WTC11 (cell line): ENCODE data around the gene TTC21A. TPM values are rescaled to one million over a fixed set of nuclear protein-coding genes. Genes with fewer than 3 reads are reported as not detected.

Experiments used
- ATAC-seq: fragments of 200-7000 bp; cut with Tn5 transposase; 2 replicates; pipeline ENCODE4 v1.10.0; 2021; ENCODE audit warnings: mild to moderate bottlenecking, moderate library complexity
- CTCF ChIA-PET: fragments of 300-600 bp; sonication (Branson Sonifier 250); formaldehyde crosslinking; loops from one replicate; lab custom pipeline; 2021; ENCODE audit warnings: antibody characterized with exemption; lab: Charles Lee
- POLR2A ChIA-PET: fragments of 350-600 bp; sonication (Branson Sonifier 250); formaldehyde crosslinking; loops from one replicate; lab custom pipeline; 2021; ENCODE audit warnings: antibody characterized with exemption; lab: Charles Lee
- DNase-seq: peaks from one replicate; pipeline ENCODE4 v3.0.0; 2021; ENCODE audit warnings: low spot score
- H3K27ac Mint-ChIP-seq: 2 replicates; pipeline ENCODE4 v1.8.0; 2021; ENCODE audit warnings: mixed read lengths
- H3K27me3 Mint-ChIP-seq: 2 replicates; pipeline ENCODE4 v1.8.0; 2021; ENCODE audit warnings: low read depth, mild to moderate bottlenecking, moderate library complexity, mixed read lengths
- H3K36me3 Mint-ChIP-seq: 2 replicates; pipeline ENCODE4 v1.8.0; 2021; ENCODE audit warnings: mixed read lengths
- H3K4me1 Mint-ChIP-seq: 2 replicates; pipeline ENCODE4 v1.8.0; 2022; ENCODE audit warnings: mixed read lengths
- H3K4me3 Mint-ChIP-seq: 2 replicates; pipeline ENCODE4 v1.8.0; 2021; ENCODE audit warnings: mild to moderate bottlenecking, moderate library complexity, mixed read lengths
- H3K9me3 Mint-ChIP-seq: 2 replicates; pipeline ENCODE4 v1.8.0; 2021; ENCODE audit warnings: mixed read lengths
- ELF4 ChIP-seq: sonication (generic); formaldehyde crosslinking; IDR thresholded peaks from 2 replicates; pipeline ENCODE4 v1.8.1; 2022; ENCODE audit warnings: low read depth, mild to moderate bottlenecking, moderate library complexity, missing genetic modification reagents
- EMX1 ChIP-seq: fragments of 250-450 bp; sonication (Bioruptor Pico); IDR thresholded peaks from 2 replicates; pipeline ENCODE4 v1.8.0; 2021; ENCODE audit warnings: mild to moderate bottlenecking
- FOXJ3 ChIP-seq: sonication (generic); formaldehyde crosslinking; IDR thresholded peaks from 2 replicates; pipeline ENCODE4 v1.9.0; 2021; ENCODE audit warnings: missing genetic modification reagents, mild to moderate bottlenecking, borderline replicate concordance
- FOXP1 ChIP-seq: sonication (generic); formaldehyde crosslinking; IDR thresholded peaks from 2 replicates; pipeline ENCODE4 v1.8.0; 2022; ENCODE audit warnings: missing genetic modification reagents, mild to moderate bottlenecking, moderate library complexity, borderline replicate concordance
- MYBL2 ChIP-seq: sonication (generic); formaldehyde crosslinking; IDR thresholded peaks from 2 replicates; pipeline ENCODE4 v1.8.1; 2023; ENCODE audit warnings: mild to moderate bottlenecking, moderate library complexity, missing genetic modification reagents
- NFATC4 ChIP-seq: fragments of 250-450 bp; sonication (Bioruptor Pico); IDR thresholded peaks from 2 replicates; pipeline ENCODE4 v1.9.0; 2021; ENCODE audit warnings: mild to moderate bottlenecking
- SMAD3 ChIP-seq: sonication (generic); formaldehyde crosslinking; IDR thresholded peaks from 2 replicates; pipeline ENCODE4 v1.8.0; 2022; ENCODE audit warnings: missing genetic modification reagents, mild to moderate bottlenecking, borderline replicate concordance
- SMAD4 ChIP-seq: sonication (generic); formaldehyde crosslinking; IDR thresholded peaks from 2 replicates; pipeline ENCODE4 v1.8.0; 2022; ENCODE audit warnings: mild to moderate bottlenecking, missing genetic modification reagents
- SOX15 ChIP-seq: fragments of 250-450 bp; sonication (Bioruptor Pico); IDR thresholded peaks from 2 replicates; pipeline ENCODE4 v1.9.0; 2021; ENCODE audit warnings: mild to moderate bottlenecking
- TEAD1 ChIP-seq: sonication (generic); formaldehyde crosslinking; IDR thresholded peaks from 2 replicates; pipeline ENCODE4 v1.8.0; 2022; ENCODE audit warnings: mild to moderate bottlenecking, missing genetic modification reagents
- ZNF263 ChIP-seq: sonication (generic); formaldehyde crosslinking; IDR thresholded peaks from 2 replicates; pipeline ENCODE4 v1.8.1; 2022; ENCODE audit warnings: low read depth, mild to moderate bottlenecking, moderate library complexity, missing genetic modification reagents
- total RNA-seq: library from RNA; stranded (reverse); gene quantifications from 3 replicates; pipeline ENCODE4 v1.2.3, GENCODE V29; 2021
- TF ChIP-seq, protein P1 (sequence below): fragments of 250-450 bp; sonication (Bioruptor Pico); conservative IDR thresholded peaks from 2 replicates; pipeline ENCODE4 v1.9.0; 2021; ENCODE audit warnings: mild to moderate bottlenecking
- TF ChIP-seq, protein P2 (sequence below): fragments of 250-450 bp; sonication (Bioruptor Pico); IDR thresholded peaks from 2 replicates; pipeline ENCODE4 v2.1.2; 2022; ENCODE audit warnings: mild to moderate bottlenecking, moderate library complexity
- TF ChIP-seq, protein P3 (sequence below): sonication (generic); formaldehyde crosslinking; IDR thresholded peaks from 2 replicates; pipeline ENCODE4 v1.8.0; 2022; ENCODE audit warnings: mild to moderate bottlenecking, missing genetic modification reagents
- TF ChIP-seq, protein P4 (sequence below): sonication (generic); formaldehyde crosslinking; IDR thresholded peaks from 2 replicates; pipeline ENCODE4 v1.8.1; 2022; ENCODE audit warnings: missing genetic modification reagents, borderline replicate concordance
- TF ChIP-seq, protein P5 (sequence below): sonication (generic); formaldehyde crosslinking; IDR thresholded peaks from 2 replicates; pipeline ENCODE4 v1.8.0; 2022; ENCODE audit warnings: missing genetic modification reagents
- TF ChIP-seq, protein P6 (sequence below): sonication (generic); formaldehyde crosslinking; IDR thresholded peaks from 2 replicates; pipeline ENCODE4 v1.8.1; 2023; ENCODE audit warnings: mild to moderate bottlenecking, missing genetic modification reagents, moderate library complexity
- TF ChIP-seq, protein P7 (sequence below): sonication (generic); formaldehyde crosslinking; IDR thresholded peaks from 2 replicates; pipeline ENCODE4 v1.8.1; 2022; ENCODE audit warnings: mild to moderate bottlenecking, missing genetic modification reagents, moderate library complexity, borderline replicate concordance

Gene TTC21A
- total RNA-seq, 1 experiment from 2014 or later = 3.8 TPM

DNA sequence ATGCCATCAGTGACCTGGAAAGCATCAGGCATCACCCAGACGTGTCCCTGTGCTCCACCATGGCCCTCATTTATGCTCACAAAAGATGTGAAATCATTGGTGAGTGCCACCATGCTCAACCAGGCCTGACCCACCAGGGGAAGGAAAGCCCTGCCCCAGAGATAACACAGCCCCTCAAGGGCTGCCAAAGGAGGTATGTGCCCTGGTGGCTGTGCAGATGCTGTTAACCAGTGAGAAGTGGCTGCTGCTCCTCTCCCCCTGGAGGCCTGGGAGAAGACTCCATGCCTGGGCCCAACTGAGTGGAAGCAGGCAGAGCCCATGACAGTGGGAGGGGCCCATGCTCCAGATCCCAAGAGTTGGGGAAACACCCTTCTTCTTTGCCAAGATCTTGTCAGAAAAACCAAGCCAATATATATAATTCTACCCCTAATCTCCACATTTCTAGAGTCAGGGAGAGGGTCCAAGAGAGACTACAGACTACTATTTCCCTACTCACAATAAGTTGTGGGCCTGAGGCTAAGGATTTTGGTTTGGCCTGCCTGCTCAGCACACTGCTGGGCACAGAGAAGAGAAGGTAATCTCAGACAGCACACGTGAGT, 2.7 kb downstream of the TTC21A start:
- H3K27ac Mint-ChIP-seq = no peak overlapping the region
- ChIA-PET POLR2A (no interaction called here), CTCF (interaction anchor here (1.0 to 3.0 kb wide), 2 partner anchors 9 to 178 kb away, joined by 3 to 44 read pairs; no protein-coding TSS in a partner anchor)
- no peak overlapping the region for H3K4me3 Mint-ChIP-seq
- no peaks in the 10 kb centered on the region for H3K36me3 Mint-ChIP-seq
- ATAC-seq (peak; percentile 10), DNase-seq (no peak)
- H3K27me3 Mint-ChIP-seq = peaks cover 16% of the 10 kb centered on the region
- peaks cover 22% of the 10 kb centered on the region for H3K4me1 Mint-ChIP-seq
- no peaks in the 10 kb centered on the region for H3K9me3 Mint-ChIP-seq
- TF ChIP-seq FOXJ3 (CRISPR knock-in tag) (no peak), MYBL2 (CRISPR knock-in tag) (no peak), EMX1 (no peak), ELF4 (CRISPR knock-in tag) (no peak), ZNF263 (CRISPR knock-in tag) (no peak), SMAD4 (CRISPR knock-in tag) (no peak), FOXP1 (no peak), NFATC4 (CRISPR knock-in tag) (no peak), TEAD1 (no peak), SMAD3 (CRISPR knock-in tag) (no peak), SOX15 (CRISPR knock-in tag) (no peak)
- TF ChIP-seq, protein P1, sequence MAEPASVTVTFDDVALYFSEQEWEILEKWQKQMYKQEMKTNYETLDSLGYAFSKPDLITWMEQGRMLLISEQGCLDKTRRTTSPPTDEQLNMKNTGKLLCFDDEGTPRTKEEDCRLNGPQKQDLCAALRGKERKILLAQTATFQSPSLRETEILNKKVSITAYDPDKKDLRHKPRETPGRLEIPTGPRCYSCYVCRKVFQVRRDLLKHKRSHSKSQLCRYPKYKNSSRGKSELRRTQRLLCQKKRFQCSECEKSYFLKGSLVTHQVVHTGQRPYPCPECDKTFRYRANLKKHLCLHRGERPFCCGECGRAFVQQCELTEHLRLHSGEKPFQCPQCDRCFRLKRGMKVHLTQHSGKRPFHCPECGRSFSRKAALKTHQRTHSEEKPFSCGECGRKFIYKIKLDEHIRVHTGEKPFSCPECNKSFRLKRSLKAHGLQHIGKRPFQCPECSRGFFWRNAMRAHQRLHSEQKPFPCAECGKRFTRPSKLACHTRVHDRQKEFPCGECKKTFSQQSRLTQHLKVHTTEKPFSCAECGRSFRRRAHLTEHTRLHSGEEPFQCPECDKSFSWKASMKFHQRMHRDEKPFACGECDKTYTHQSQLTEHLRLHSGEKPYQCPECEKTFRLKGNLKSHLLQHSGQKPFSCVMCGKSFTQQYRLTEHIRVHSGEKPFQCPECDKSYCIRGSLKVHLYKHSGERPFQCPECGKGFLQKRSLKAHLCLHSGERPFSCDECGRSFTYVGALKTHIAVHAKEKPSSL (CRISPR knock-in tag) = no peak
- TF ChIP-seq, protein P2, sequence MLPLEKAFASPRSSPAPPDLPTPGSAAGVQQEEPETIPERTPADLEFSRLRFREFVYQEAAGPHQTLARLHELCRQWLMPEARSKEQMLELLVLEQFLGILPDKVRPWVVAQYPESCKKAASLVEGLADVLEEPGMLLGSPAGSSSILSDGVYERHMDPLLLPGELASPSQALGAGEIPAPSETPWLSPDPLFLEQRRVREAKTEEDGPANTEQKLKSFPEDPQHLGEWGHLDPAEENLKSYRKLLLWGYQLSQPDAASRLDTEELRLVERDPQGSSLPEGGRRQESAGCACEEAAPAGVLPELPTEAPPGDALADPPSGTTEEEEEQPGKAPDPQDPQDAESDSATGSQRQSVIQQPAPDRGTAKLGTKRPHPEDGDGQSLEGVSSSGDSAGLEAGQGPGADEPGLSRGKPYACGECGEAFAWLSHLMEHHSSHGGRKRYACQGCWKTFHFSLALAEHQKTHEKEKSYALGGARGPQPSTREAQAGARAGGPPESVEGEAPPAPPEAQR (CRISPR knock-in tag) = no peak
- TF ChIP-seq, protein P3, sequence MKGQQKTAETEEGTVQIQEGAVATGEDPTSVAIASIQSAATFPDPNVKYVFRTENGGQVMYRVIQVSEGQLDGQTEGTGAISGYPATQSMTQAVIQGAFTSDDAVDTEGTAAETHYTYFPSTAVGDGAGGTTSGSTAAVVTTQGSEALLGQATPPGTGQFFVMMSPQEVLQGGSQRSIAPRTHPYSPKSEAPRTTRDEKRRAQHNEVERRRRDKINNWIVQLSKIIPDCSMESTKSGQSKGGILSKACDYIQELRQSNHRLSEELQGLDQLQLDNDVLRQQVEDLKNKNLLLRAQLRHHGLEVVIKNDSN (CRISPR knock-in tag) = no peak
- TF ChIP-seq, protein P4, sequence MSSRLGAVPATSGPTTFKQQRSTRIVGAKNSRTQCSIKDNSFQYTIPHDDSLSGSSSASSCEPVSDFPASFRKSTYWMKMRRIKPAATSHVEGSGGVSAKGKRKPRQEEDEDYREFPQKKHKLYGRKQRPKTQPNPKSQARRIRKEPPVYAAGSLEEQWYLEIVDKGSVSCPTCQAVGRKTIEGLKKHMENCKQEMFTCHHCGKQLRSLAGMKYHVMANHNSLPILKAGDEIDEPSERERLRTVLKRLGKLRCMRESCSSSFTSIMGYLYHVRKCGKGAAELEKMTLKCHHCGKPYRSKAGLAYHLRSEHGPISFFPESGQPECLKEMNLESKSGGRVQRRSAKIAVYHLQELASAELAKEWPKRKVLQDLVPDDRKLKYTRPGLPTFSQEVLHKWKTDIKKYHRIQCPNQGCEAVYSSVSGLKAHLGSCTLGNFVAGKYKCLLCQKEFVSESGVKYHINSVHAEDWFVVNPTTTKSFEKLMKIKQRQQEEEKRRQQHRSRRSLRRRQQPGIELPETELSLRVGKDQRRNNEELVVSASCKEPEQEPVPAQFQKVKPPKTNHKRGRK = no peak
- TF ChIP-seq, protein P5, sequence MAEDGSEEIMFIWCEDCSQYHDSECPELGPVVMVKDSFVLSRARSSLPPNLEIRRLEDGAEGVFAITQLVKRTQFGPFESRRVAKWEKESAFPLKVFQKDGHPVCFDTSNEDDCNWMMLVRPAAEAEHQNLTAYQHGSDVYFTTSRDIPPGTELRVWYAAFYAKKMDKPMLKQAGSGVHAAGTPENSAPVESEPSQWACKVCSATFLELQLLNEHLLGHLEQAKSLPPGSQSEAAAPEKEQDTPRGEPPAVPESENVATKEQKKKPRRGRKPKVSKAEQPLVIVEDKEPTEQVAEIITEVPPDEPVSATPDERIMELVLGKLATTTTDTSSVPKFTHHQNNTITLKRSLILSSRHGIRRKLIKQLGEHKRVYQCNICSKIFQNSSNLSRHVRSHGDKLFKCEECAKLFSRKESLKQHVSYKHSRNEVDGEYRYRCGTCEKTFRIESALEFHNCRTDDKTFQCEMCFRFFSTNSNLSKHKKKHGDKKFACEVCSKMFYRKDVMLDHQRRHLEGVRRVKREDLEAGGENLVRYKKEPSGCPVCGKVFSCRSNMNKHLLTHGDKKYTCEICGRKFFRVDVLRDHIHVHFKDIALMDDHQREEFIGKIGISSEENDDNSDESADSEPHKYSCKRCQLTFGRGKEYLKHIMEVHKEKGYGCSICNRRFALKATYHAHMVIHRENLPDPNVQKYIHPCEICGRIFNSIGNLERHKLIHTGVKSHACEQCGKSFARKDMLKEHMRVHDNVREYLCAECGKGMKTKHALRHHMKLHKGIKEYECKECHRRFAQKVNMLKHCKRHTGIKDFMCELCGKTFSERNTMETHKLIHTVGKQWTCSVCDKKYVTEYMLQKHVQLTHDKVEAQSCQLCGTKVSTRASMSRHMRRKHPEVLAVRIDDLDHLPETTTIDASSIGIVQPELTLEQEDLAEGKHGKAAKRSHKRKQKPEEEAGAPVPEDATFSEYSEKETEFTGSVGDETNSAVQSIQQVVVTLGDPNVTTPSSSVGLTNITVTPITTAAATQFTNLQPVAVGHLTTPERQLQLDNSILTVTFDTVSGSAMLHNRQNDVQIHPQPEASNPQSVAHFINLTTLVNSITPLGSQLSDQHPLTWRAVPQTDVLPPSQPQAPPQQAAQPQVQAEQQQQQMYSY (CRISPR knock-in tag) = no peak
- TF ChIP-seq, protein P6, sequence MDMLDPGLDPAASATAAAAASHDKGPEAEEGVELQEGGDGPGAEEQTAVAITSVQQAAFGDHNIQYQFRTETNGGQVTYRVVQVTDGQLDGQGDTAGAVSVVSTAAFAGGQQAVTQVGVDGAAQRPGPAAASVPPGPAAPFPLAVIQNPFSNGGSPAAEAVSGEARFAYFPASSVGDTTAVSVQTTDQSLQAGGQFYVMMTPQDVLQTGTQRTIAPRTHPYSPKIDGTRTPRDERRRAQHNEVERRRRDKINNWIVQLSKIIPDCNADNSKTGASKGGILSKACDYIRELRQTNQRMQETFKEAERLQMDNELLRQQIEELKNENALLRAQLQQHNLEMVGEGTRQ = no peak
- TF ChIP-seq, protein P7, sequence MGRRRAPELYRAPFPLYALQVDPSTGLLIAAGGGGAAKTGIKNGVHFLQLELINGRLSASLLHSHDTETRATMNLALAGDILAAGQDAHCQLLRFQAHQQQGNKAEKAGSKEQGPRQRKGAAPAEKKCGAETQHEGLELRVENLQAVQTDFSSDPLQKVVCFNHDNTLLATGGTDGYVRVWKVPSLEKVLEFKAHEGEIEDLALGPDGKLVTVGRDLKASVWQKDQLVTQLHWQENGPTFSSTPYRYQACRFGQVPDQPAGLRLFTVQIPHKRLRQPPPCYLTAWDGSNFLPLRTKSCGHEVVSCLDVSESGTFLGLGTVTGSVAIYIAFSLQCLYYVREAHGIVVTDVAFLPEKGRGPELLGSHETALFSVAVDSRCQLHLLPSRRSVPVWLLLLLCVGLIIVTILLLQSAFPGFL (CRISPR knock-in tag) = no peak
